Amygdala (tissue), 56 donors: ENCODE data around the gene SSH3.

Experiments used
- DNase-seq, 56 donors: peaks; one replicate each; lab custom pipeline; 2025; lab: John Stamatoyannopoulos, UW

SSH3 gene

GRCh38 chr11:67323526-67323925 is 20.2 kb downstream of the SSH3 start:
- DNase-seq, result no peak

DNA sequence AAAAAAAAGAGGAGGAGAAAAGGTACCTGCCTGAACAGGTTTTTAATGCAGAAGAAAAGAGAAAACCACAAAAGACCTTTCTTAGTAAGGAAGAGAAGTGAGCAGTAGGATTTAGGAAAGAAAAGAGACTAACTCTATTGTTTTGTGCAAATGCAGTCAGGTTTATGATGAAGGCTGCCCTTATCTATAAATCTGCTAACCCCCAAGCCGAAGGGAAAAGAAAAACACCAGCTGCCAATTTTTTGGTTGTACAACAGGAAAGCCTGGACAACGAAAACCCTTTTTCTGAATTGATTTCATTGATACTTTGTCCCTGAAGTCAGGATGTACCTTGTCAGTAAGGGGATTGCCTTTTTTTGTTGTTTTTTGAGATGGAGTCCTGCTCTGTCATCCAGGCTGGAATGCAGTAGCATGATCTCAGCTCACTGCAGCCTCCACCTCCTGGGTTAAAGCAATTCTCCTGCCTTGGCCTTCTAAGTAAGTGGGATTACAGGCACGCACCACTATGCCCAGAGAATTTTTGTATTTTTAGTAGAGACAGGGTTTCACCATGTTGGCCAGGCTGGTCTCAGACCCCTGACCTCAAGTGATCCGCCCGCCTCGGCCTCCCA is 28.9 kb downstream of the SSH3 start:
- DNase-seq, result no peak

DNA sequence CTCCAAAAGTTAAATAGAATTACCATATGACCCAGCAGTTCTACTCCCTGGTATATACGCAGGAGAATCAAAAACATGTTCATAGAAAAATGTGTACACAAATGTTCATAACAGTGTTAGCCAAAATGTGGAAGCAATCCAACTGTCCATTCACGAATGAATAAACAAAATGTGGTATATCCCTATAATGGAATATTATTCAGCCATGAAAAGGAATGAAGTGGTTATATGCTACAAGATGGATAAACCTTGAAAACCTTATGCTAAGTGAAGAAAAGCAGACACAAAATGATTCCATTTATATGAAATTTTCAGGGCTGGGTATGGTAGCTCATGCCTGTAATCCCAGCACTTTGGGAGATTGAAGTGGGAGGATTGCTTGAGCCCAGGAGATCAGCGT is 33.9 kb downstream of the SSH3 start:
- DNase-seq, result no peak

DNA sequence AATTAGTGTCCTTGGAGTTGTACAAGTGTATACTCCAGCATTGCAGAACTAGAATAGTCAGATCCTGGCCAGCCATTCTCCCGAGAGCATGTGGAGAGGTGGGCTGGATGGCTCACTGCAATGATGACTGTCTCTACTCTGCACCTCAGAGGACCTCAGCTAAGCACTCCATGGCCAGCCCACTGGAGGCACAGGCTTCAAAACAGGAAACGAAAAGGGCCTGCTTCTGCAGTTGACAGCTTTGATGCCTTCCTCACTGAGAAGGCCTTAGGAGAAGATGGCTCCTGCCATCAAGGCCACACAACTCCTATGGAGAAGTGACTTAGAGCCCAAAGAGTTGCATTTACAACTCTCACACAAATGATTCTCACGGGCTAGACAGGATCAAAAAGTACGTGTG is 40.9 kb downstream of the SSH3 start:
- DNase-seq, result no peak

- no peak for DNase-seq
Measured at GRCh38 chr11:67345247-67345919, 42.1 kb downstream of the SSH3 start.

- DNase-seq, result peak in 4 of 56 donors; percentile 4 to 26 (median 20)
Measured at GRCh38 chr11:67345920-67346819, 42.8 kb downstream of the SSH3 start.

- no peak for DNase-seq
Measured at GRCh38 chr11:67347964-67348749, 44.8 kb downstream of the SSH3 start.

GRCh38 chr11:67349036-67349435 is 45.7 kb downstream of the SSH3 start:
- no peak for DNase-seq

- no peak for DNase-seq
Measured at GRCh38 chr11:67349457-67349856, 46.1 kb downstream of the SSH3 start.

DNA sequence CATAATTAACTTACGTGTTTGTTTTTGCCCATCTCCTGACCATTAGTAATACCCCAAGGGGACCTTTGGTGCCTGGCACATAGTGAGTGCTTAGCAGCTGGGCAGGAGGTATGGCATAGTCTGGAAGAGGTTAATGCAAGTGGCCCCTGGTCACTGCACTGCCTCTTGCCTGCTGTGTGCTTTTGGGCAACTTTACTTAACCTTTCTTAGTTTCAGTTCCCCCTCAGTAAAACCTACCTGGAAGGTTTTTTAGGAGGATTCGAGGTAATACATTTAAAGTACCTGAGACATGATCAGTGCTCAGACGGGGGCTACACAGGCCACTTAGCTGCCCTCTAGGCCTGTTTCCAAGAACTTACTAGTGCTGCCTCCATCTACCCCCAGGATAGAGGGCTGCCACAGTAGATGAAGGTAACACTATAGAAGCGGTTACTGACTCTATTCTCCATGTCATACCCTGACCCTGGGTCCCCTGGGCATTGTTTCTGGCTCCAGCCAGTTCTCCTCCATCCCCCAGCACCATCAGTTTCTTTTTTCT is 46.7 kb downstream of the SSH3 start:
- no peak for DNase-seq

GRCh38 chr11:67351275-67352005 is 48.1 kb downstream of the SSH3 start:
- DNase-seq, result peak in 17 of 56 donors; percentile 21 to 56 (median 32)

DNA sequence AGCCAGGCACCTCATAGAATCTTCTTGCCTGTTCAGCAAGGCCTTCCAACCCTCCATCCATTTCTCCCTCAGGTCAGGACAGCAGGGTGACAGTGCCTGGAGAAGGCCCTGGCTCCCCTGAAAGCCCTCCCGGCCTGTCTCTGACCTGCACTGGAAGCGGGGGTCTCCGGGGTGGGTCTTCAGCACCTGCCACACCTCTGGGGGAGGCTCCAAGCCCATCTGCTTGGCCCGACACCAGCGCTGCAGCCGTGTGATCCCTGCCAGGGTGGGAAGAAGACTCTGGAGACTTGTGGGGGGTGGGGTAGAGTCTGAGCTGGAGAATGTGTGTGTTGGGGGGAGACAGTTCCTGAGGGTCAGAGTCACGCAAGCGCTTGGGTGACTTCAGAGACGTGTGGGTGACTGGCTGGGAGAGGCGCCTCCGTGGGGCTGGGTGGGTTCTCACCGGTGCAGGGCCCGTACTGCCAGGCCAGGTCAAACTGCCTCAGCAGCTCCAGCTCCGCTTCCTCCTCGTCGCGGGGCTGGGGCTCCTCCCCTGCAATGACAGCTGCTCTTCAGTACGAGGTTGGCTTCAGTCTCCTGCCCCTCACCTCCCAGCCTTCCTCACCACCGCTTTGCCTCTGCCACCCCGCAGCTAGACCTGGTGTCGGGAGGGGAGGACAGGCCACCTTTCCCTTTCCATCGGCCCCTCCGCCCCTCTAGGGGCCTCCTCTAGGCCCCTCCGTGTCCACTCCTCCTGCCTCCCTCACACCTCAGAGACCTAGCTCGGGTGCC is 49.4 kb downstream of the SSH3 start:
- peak in 1 of 56 donors; percentile 54 for DNase-seq

DNA sequence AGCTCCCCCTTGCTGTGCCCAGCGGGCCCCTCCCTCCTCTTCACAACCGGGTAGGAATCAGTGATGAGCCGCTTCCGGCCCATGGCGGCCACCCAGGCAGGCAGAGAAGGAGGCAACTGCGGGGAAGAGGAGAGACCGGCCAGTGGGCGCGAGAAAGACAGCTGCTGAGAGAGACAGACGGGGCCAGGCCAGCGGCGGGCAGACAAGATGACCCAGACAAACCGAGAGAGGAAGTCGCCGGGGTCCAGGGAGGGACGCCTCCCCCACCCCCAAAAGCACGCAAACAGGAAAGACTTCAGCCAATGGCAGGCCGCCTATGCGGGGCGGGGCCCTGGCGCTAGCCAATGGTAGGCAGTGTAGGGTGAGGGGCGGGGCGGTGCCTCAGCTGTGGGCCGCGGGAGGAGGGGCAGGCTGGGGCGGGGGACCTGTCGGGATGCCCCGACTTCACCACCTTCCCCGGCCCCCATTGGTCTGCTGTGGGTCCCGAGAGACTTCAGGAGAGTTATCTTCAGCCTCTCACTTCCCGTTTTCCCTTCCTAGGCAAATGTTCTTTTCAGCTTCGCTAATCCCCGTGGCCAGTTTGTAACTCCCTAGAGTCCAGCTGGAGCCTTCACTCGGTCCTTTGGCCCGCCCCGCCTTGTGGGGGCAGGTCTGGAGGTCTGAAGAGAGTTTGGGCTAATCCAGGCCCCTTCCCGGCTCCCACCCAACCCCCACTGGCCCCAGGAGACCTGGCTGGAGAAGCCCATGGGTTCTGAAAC is 50.2 kb downstream of the SSH3 start, which contains the start of gene POLD4:
TSS of gene POLD4 (minus strand) at position 230 of the 758 bp plus-strand sequence. CDS start at position 83, 147 bp downstream.
- DNase-seq, result peak; percentile 65 to 99 (median 95)

GRCh38 chr11:67354075-67355022 is 51.0 kb downstream of the SSH3 start:
- DNase-seq, result peak in 1 of 56 donors; percentile 26

- DNase-seq, result no peak
Measured at GRCh38 chr11:67355023-67355793, 51.9 kb downstream of the SSH3 start.
